CD4-positive, alpha-beta T cell treated with Interleukin-17A for 1 hour (primary cell): ENCODE results near the gene AP1S2.

Experiments used
- DNase-seq: peaks from one replicate; pipeline ENCODE4 v3.0.0-alpha.2; 2020

AP1S2 gene

GRCh38 chrX:15804563-15804962 lies 50.0 kb downstream of the AP1S2 start:
- DNase-seq, result no peak

GRCh38 chrX:15797707-15798106 lies 56.9 kb downstream of the AP1S2 start:
- DNase-seq, result no peak

GRCh38 chrX:15790769-15791290 lies 63.8 kb downstream of the AP1S2 start:
- no peak for DNase-seq

GRCh38 chrX:15789979-15790768 lies 64.4 kb downstream of the AP1S2 start, which contains the start of gene ZRSR2:
ZRSR2 (plus strand) TSS chrX:15790484; CDS start chrX:15790496, 12 bp downstream.
- peak; percentile 89 for DNase-seq

GRCh38 chrX:15786915-15787314 lies 67.7 kb downstream of the AP1S2 start:
- no peak for DNase-seq

- no peak for DNase-seq
Measured at GRCh38 chrX:15785176-15785750, 69.3 kb downstream of the AP1S2 start.

- peak; percentile 46 for DNase-seq
Measured at GRCh38 chrX:15781961-15782699, 72.5 kb downstream of the AP1S2 start.
